Subcutaneous abdominal adipose tissue (tissue), 5 donors: ENCODE measurements around the gene LRP10.
"Not testable (repeated sequence)": the region's sequence is repeated elsewhere in the genome, so short reads cannot be mapped to it uniquely, and the experiment has no call there.

Experiments
- H3K27ac ChIP-seq: one replicate; pipeline ENCODE4 v1.7.0; 2013; ENCODE audit warnings: low read depth, mild to moderate bottlenecking, inconsistent platforms, low read length, moderate library complexity
- H3K27me3 ChIP-seq, 5 donors: one replicate each; pipeline ENCODE4 v1.7.0; 2013; ENCODE audit warnings: low read length in 5 of 5, inconsistent platforms in 1 of 5; ENCODE audit not compliant: control insufficient read depth in 5 of 5, insufficient read depth in 4 of 5
- H3K36me3 ChIP-seq, 5 donors: one replicate each; pipeline ENCODE4 v1.7.0; 2013; ENCODE audit warnings: low read length in 5 of 5; ENCODE audit not compliant: control insufficient read depth in 5 of 5, insufficient read depth in 5 of 5
- H3K4me1 ChIP-seq, 5 donors: one replicate each; pipeline ENCODE4 v1.7.0; 2013; ENCODE audit warnings: low read length in 5 of 5, mild to moderate bottlenecking in 3 of 5, moderate library complexity in 1 of 5; ENCODE audit not compliant: control insufficient read depth in 5 of 5, insufficient read depth in 5 of 5
- H3K4me3 ChIP-seq, 5 donors: one replicate each; pipeline ENCODE4 v1.7.0; 2013; ENCODE audit warnings: low read length in 5 of 5, low read depth in 1 of 5
- H3K9ac ChIP-seq, 5 donors: one replicate each; pipeline ENCODE4 v1.7.0; 2013; ENCODE audit warnings: low read length in 5 of 5, mild to moderate bottlenecking in 4 of 5, moderate library complexity in 3 of 5
- H3K9me3 ChIP-seq, 5 donors: one replicate each; pipeline ENCODE4 v1.7.0; 2013; ENCODE audit warnings: low read length in 5 of 5; ENCODE audit not compliant: control insufficient read depth in 5 of 5
- donor health status: healthy.
- donor health status: healthy.
- donor health status: healthy.
- donor health status: healthy.
- donor health status: healthy.

Gene LRP10

GRCh38 chr14:22850944-22851764, 20.4 kb upstream of the LRP10 start:
- peak overlapping the region in 3 of 5 donors; percentile 35 to 60 (median 58) for H3K9ac ChIP-seq

GRCh38 chr14:22852178-22852577, 19.4 kb upstream of the LRP10 start:
- H3K36me3 ChIP-seq, H3K27me3 ChIP-seq, H3K4me3 ChIP-seq, H3K9ac ChIP-seq, H3K9me3 ChIP-seq: not testable (repeated sequence)
- Histone ChIP-seq H3K27ac (peak overlapping the region; percentile 88), H3K4me1 (peaks cover 21 to 55% (median 51%) of the 10 kb centered on the region in 5 donors)

More at GRCh38 chr14:22850944-22851764, 20.4 kb upstream of the LRP10 start:
- Histone ChIP-seq H3K27ac (peak overlapping the region; percentile 88), H3K4me1 (peaks cover 21 to 65% (median 61%) of the 10 kb centered on the region in 5 donors), H3K4me3 (peak overlapping the region in 2 of 5 donors; percentile 10 to 32), H3K36me3 (peaks cover 0 to 10% (median 8%) of the 10 kb centered on the region in 5 donors), H3K27me3 (no peaks in the 10 kb centered on the region), H3K9me3 (no peaks in the 10 kb centered on the region)

- Histone ChIP-seq H3K36me3 (no peaks in the 10 kb centered on the region), H3K27ac (no peak overlapping the region), H3K9me3 (peaks cover 0 to 3% (median 0%) of the 10 kb centered on the region in 5 donors), H3K9ac (no peak overlapping the region), H3K4me3 (no peak overlapping the region), H3K27me3 (no peaks in the 10 kb centered on the region), H3K4me1 (peaks cover 21 to 55% (median 51%) of the 10 kb centered on the region in 5 donors)
Measured at GRCh38 chr14:22852599-22852939, 19.0 kb upstream of the LRP10 start.

DNA sequence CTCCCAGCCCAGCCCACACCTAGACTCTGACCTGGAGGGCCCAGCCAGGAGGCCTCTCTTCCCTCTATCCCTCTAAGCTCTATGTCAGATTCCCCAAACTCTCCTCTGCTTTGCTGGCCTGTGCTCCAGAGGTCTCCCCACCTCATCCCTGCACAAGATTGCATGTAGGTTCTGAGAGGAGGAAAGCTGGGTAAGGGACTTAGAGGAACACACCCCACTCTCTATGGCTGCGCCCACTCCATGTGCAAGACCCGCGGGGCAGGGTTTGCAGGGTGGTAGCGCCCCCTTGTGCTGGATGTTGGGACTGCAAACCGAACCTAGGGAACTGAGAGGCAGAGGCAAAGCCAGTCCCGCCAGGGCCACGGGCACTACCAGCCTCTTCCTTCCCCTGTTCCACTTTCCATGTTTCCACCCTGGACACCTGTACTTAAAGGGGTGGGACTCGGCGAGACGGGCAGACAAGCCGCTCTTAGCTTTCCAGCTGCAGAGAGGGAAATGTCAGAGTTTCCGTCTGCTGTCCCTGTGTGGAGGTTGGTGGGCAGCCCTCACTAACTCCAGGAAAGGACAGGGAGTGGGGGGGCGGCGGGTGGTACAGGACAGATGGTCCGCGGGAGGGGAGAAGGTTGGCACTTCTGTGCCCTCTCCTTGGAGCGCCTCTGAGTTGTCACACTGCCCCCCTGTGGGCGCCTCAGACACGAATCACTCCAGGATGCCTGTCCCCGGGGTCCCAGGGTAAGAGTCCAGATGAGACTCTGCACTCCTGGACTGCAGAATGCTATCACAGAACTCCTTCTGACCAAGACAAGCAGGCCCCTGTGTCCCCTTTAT, 18.4 kb upstream of the LRP10 start:
- Histone ChIP-seq H3K27me3 (no peaks in the 10 kb centered on the region), H3K36me3 (no peaks in the 10 kb centered on the region), H3K9me3 (peaks cover 0 to 3% (median 0%) of the 10 kb centered on the region in 5 donors), H3K27ac (no peak overlapping the region), H3K9ac (peak overlapping the region in 3 of 5 donors; percentile 56 to 79 (median 66)), H3K4me3 (peak overlapping the region; percentile 54 to 80 (median 55)), H3K4me1 (peaks cover 18 to 49% (median 45%) of the 10 kb centered on the region in 5 donors)

DNA sequence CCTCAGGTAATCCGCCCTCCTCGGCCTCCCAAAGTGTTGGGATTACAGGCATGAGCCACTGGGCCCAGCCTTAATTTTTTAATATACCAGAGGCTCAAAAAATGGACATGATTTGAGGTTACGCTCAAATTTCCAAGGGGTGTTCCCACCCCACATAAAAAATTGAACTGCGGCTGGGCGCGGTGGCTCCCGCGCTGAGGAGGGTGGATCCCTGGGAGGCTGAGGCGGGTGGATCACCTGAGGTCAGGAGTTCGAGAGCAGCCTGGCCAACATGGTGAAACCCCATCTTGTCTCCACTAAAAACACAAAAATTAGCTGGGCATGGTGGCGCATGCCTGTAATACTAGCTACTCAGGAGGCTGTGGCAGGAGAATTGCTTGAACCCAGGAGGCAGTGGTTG, 17.2 kb upstream of the LRP10 start:
- not testable (repeated sequence) for H3K4me3 ChIP-seq, H3K27me3 ChIP-seq, H3K9me3 ChIP-seq, H3K36me3 ChIP-seq, H3K27ac ChIP-seq, H3K9ac ChIP-seq
- H3K4me1 ChIP-seq = peaks cover 10 to 37% (median 33%) of the 10 kb centered on the region in 5 donors

GRCh38 chr14:22854963-22855724, 16.4 kb upstream of the LRP10 start:
- Histone ChIP-seq H3K4me3 (no peak overlapping the region), H3K9me3 (peaks cover 0 to 3% (median 0%) of the 10 kb centered on the region in 5 donors), H3K27ac (no peak overlapping the region), H3K36me3 (no peaks in the 10 kb centered on the region), H3K9ac (no peak overlapping the region), H3K4me1 (peaks cover 8 to 29% (median 25%) of the 10 kb centered on the region in 5 donors), H3K27me3 (no peaks in the 10 kb centered on the region)

- Histone ChIP-seq H3K4me3 (no peak overlapping the region), H3K27ac (no peak overlapping the region), H3K9ac (no peak overlapping the region), H3K36me3 (no peaks in the 10 kb centered on the region), H3K4me1 (peaks cover 4 to 16% (median 12%) of the 10 kb centered on the region in 5 donors), H3K27me3 (no peaks in the 10 kb centered on the region), H3K9me3 (peaks cover 0 to 3% (median 0%) of the 10 kb centered on the region in 5 donors)
Measured at GRCh38 chr14:22856428-22856827, 15.1 kb upstream of the LRP10 start.

- not testable (repeated sequence) for H3K4me1 ChIP-seq, H3K27ac ChIP-seq, H3K9ac ChIP-seq, H3K9me3 ChIP-seq, H3K4me3 ChIP-seq, H3K36me3 ChIP-seq, H3K27me3 ChIP-seq
Measured at GRCh38 chr14:22860377-22860776, 11.2 kb upstream of the LRP10 start.

- H3K4me3 ChIP-seq = no peak overlapping the region
- H3K27ac ChIP-seq = no peak overlapping the region
- H3K9me3 ChIP-seq = peaks cover 0 to 3% (median 0%) of the 10 kb centered on the region in 5 donors
- no peak overlapping the region for H3K9ac ChIP-seq
- H3K36me3 ChIP-seq = no peaks in the 10 kb centered on the region
- no peaks in the 10 kb centered on the region for H3K27me3 ChIP-seq
- no peaks in the 10 kb centered on the region for H3K4me1 ChIP-seq
Measured at GRCh38 chr14:22861651-22862050, 9.9 kb upstream of the LRP10 start.
